Germinal center (tissue), 1 donor: ENCODE data around the gene NCKAP5L.
"Not testable (repeated sequence)": the region's sequence is repeated elsewhere in the genome, so short reads cannot be mapped to it uniquely, and the experiment has no call there.

ENCODE experiments used
- DNase-seq: peaks from one replicate; pipeline ENCODE4 v3.0.0; 2012; ENCODE audit warnings: mixed read lengths, low spot score

Gene NCKAP5L

GRCh38 chr12:49828133-49829091, at the start of gene NCKAP5L:
TSS of gene NCKAP5L (minus strand) at chr12:49828413. CDS start at chr12:49804044, 24,369 bp downstream.
- DNase-seq: peak; percentile 99

GRCh38 chr12:49877066-49877465, 48.9 kb upstream of the NCKAP5L start:
- DNase-seq: no peak

GRCh38 chr12:49876070-49876469, 47.9 kb upstream of the NCKAP5L start:
- DNase-seq: no peak

GRCh38 chr12:49875115-49875720, 47.0 kb upstream of the NCKAP5L start:
- DNase-seq: no peak

GRCh38 chr12:49874142-49874897, 46.1 kb upstream of the NCKAP5L start:
- no peak for DNase-seq

DNA sequence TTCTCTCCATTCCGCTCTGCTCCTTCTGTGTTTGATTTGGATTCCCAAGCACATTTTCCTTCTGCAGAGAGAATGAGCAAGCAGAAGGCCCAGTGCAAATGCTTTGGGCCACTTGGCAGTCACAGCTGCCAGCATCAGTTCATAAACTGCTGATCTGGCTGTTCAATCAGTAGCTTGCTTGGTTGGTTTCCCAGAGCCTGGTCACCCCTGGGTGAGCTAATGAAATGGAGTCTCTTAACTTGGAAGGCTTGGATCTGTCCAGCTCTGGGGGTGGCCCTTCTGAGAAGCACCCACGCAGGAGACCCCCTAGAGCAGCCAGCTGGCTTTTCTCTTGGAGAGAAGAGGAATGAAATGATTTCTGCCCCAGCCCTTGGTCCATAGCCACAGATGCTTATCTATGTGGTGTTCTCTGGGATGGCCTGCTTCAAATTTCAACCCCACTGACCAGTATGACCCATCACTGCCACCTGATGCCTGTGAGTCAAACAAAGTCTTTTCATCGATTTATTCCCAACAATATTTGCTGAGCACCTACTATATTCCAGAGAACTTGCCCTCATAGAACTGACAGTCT, 45.2 kb upstream of the NCKAP5L start:
- DNase-seq: no peak

- DNase-seq: no peak
Measured at GRCh38 chr12:49872781-49873181, 44.6 kb upstream of the NCKAP5L start.

DNA sequence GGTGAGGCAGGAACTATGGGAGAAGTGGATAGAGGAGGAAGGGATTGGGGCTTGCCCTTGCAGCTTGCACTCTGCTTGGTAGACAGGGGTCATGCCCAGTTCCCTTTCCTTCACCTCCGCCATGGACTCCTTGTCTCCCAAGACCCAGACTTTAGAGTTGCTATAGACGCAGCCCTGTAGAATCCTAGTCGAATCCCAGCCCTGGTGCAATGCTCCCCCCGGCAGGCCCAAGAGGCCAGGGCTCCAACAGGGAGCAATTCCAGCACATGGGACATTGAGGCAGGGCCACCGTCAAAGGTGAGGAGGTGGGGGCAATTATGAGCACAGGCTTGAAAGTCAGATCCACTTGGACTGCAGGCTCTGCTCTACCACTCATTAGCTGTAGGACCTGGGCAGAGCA, 44.2 kb upstream of the NCKAP5L start:
- no peak for DNase-seq

- not testable (repeated sequence) for DNase-seq
Measured at GRCh38 chr12:49871811-49872251, 43.6 kb upstream of the NCKAP5L start.

DNA sequence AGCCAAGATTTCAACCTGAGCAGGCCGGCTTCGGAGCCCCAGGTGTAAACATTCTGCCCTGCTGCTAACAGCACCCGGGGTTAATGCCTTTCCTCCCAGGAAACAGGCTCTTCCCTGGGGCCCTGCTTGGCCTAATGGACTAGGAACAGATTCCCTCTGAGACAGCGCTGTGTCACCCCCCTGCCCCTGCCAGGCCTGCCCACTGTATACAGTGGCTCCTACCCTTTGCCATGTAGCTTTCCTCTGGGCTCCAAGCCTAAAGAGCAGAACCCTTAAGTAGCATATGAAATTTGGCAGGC, 43.0 kb upstream of the NCKAP5L start:
- no peak for DNase-seq

DNA sequence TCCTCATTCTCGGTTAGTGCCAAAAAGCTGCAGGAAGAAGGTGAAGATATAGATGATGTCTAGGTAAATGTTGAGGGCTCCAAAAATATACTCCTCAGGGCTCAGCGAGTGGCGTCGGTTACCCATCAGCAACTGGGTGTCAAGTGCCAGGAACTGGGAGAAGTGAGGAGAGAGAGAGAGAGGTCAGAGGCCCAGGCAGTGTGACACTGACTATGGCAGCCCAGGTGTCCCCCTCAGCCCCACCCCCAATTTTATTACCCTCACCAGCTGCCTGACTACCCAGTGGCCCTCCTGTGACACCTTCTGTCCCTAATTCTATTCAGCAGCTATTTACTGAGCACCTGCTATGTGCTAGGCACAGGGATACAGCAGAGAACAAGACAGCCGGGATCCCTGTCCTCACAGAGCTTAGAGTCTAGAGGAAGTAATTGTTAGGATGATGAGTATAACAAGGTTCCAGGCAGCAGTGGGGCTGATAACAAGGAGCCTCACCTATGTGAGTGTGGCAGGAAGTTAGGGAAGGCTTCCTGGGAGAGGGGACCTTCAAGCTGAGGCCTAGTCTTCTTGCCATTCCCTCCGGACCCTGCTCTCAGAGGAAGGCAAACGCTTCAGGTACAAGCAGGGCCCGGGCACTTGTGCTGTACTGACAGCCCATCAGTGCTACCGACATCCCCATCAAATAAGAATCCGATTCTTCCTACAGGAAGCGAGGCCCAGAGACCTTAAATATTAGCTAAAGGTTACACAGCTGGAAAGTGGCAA, 42.5 kb upstream of the NCKAP5L start:
- DNase-seq: no peak

- no peak for DNase-seq
Measured at GRCh38 chr12:49869816-49870500, 41.7 kb upstream of the NCKAP5L start.

- DNase-seq: no peak
Measured at GRCh38 chr12:49868952-49869815, 41.0 kb upstream of the NCKAP5L start.

GRCh38 chr12:49868449-49868848, 40.2 kb upstream of the NCKAP5L start:
- no peak for DNase-seq

DNA sequence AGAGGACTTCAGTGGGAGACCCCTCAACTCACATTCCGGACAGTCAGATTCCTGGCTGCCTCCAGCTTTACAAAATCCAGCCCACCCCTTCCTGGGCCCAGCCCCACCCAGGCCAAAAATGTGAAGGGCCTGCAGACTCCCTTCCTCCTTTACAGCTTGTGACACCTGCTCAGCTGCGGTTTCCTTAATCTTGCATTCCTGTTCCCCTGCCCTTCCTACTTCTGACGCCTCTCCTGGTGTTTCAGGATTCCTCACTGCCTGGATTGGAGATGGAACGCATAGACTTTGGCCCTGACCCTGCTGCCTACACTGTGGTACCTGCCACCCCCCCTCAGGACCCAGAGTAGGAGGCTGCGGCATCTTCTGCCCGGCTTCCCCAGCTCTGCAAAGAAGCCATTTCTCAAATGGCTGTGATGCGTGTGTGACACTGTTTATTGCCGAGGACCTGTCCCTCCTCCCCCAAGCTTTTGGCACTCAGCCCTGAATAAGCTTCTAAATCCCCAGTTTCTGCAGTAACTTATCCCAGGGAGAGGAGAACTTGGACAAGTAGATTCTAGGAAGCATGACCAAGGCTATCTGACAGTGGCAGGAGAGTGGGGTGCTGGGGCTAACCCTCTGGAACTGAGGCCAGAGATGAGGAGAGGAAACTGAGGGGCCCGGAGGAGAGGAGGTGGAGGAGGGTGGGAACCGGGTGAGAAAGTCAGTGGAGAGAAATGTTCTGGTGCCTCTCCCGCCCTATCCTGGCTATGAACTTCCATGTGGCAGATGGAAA, 39.5 kb upstream of the NCKAP5L start:
- DNase-seq: no peak

DNA sequence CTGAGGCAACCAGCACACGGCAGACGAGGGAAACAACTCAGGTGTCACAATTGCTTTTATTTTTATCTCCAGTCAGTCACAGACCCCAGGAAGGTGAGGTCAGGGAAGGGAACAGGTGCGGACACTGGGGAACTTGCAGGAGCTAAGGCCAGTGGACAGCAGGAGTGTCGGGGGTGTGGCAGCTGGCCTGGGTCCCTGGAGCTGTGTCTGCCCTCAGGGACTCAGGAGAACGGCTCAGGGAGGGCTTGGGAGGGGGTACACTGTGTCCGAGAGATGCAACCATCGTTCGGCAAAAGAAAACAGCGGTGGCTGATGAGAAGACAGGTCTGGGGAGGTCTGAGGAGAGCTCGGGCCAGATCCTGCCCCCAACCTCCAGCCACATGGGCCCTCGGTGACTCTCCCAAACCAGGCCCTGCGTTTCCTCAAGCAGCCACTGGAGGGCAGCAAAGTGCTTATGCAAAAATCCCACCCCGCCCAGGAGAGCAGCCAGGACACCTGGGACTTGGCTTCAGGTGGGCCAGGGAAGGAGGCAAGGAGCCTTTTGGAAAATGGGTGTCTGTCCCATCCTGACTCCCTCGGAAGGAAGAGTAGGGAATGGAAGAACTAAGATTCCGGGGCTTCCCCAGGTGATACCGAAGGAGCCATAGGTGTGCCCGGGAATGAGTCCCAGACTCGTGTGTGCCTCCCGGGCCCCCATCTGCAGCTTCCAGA, 38.8 kb upstream of the NCKAP5L start:
- DNase-seq: peak; percentile 89

DNA sequence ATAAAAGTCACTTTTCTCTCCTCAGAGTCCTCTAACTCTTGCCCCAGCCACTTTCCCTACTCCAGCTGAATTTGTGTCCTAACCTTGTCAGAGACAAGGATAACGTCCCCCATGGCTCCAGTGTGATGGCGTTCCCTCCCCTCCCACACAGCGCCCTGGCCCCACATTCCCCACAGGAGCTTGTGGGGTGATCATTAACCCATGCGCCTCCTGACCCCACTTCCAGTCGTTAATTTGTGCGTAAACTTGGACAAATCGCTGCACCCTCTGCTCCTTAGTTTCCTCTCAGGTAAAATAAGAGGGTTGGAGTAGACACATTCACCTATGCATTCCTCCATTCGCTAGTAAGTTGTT, 37.5 kb upstream of the NCKAP5L start:
- no peak for DNase-seq

GRCh38 chr12:49865109-49865781, 37.0 kb upstream of the NCKAP5L start:
- DNase-seq: no peak
